Sigmoid colon (tissue), 7 donors: ENCODE results near the gene P3R3URF. TPM values are rescaled to one million over a fixed set of nuclear protein-coding genes. Genes with fewer than 3 reads are reported as not detected.
A peak's percentile ranks its signal among the peaks of the same experiment; 100 is the strongest.

Experiments
- DNase-seq: peaks from one replicate; pipeline ENCODE4 v3.0.0-alpha.2; 2019
- H3K27ac ChIP-seq, 4 donors: fragments of 200-600 bp; sonication (generic); one replicate each; pipeline ENCODE4 v1.5.1; 2016 to 2019; ENCODE audit warnings: mild to moderate bottlenecking in 1 of 4
- H3K27me3 ChIP-seq, 3 donors: fragments of 200-600 bp; sonication (generic); one replicate each; pipeline ENCODE4 v1.5.1; 2019; ENCODE audit warnings: mild to moderate bottlenecking in 1 of 3
- H3K36me3 ChIP-seq, 4 donors: fragments of 200-600 bp; sonication (generic); one replicate each; pipeline ENCODE4 v1.5.1; 2016 to 2019
- H3K4me1 ChIP-seq, 4 donors: fragments of 200-600 bp; sonication (generic); one replicate each; pipeline ENCODE4 v1.5.1; 2017 to 2019
- H3K4me3 ChIP-seq, 4 donors: fragments of 200-600 bp; sonication (generic); one replicate each; pipeline ENCODE4 v1.5.1; 2017 to 2019; ENCODE audit warnings: mild to moderate bottlenecking in 2 of 4, moderate library complexity in 1 of 4
- H3K9me3 ChIP-seq, 4 donors: fragments of 200-600 bp in 3 of 4; sonication (generic) in 3 of 4; one replicate each; pipeline versions ENCODE4 v1.5.1 to v1.6.1; 2013 to 2019
- EP300 ChIP-seq, 4 donors: sonication (generic); formaldehyde crosslinking; IDR thresholded peaks; one replicate each; pipeline ENCODE4 v1.6.1; 2017; ENCODE audit warnings: antibody characterized with exemption in 4 of 4
- POLR2A ChIP-seq, 2 donors: fragments of 450-650 bp; IDR thresholded peaks; one replicate each; pipeline ENCODE4 v1.6.1; 2016; ENCODE audit warnings: antibody characterized with exemption in 2 of 2, mild to moderate bottlenecking in 2 of 2, moderate library complexity in 2 of 2
- POLR2AphosphoS5 ChIP-seq, 4 donors: sonication (generic); formaldehyde crosslinking; IDR thresholded peaks; one replicate each; pipeline ENCODE4 v1.6.1; 2017; ENCODE audit warnings: antibody characterized with exemption in 4 of 4
- WGBS, 2 donors: extraction: QIAGEN DNeasy Blood & Tissue Kit; methylation state at CpG; one replicate each; pipeline ENCODE4 v1.1.7; 2013; 5-methylcytosine and 5-hydroxymethylcytosine counted together
- intact Hi-C: fragments of 100-400 bp; cut with DNase I; formaldehyde crosslinking; loops from one replicate; pipeline ENCODE4 v1.15.1; 2023
- polyA plus RNA-seq, 3 donors: library from polyadenylated mRNA; stranded (reverse); fragments of 200-250 nt; gene quantifications; one replicate each; pipeline ENCODE4 v1.2.3, GENCODE V29; 2013
- total RNA-seq, 4 donors: library from RNA; depleted of rRNA; stranded (reverse); fragments of >200 nt; gene quantifications; one replicate each; pipeline ENCODE4 v1.1.0, GENCODE V29; 2016
- TF ChIP-seq, protein P1 (sequence below), 4 experiments: fragments of 450-650 bp in 3 of 4; fragments of 200-600 bp in 1 of 4; IDR thresholded peaks; one replicate each; pipeline ENCODE4 v1.5.1; 2016 to 2019; ENCODE audit warnings: antibody characterized with exemption in 4 of 4, mild to moderate bottlenecking in 3 of 4, moderate library complexity in 2 of 4
- donor health status: healthy with polysubstance abuse.
- donor health status: Bipolar disorder and iron deficiency.
- donor health status: healthy.

Gene P3R3URF
- total and polyA plus RNA-seq, 7 donors: not detected

DNA sequence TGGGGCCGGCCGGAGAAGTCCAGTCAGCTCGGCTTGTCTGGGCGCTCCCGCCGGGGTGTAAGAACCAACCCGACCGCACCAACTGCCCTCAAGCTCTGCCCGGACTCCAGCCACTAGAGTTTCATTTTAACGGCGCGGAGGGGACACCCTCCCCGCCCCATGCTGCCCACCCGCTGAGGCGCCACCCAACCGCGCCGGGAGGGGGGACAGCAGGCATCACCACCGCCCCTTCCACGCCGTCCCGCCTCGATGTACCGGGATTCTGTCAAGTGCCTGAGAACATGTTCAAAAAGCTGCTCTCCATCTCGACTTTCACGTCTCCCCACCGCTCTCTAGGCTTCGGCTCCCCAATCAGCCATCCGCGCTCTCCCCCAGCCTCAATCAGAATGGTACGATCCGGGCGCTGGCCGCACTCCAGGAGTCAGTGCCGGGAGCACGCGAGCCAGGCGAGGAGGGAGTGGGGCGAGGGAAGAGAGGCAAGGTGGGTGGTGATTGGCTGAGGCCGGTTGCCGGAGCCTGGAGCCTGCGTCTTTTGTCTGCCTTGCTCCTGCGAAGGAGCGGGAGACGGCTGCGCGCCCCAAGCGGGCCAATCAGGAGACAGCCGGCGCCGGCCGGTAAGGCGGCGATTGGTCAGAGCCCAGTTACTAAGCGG, 43.6 kb downstream of the P3R3URF start, which contains the start of gene PIK3R3:
TSS of gene PIK3R3 (minus strand) at position 101 of the 652 bp plus-strand sequence. CDS start 677 bp downstream, outside the sequence.
- intact Hi-C loops: loop anchor here (2.0 to 5.0 kb wide), 2 partner anchors 95 to 446 kb away; partner anchors contain the start of gene GPBP1L1
- TF ChIP-seq EP300 (IDR thresholded peaks at IDR 0.05): no peak
- TF ChIP-seq POLR2A (IDR thresholded peaks at IDR 0.05): peak; percentile 90 to 94
- peak; percentile 89 to 98 (median 97) for TF ChIP-seq POLR2AphosphoS5 (IDR thresholded peaks at IDR 0.05)
- peak; percentile 99 for DNase-seq
- WGBS, 2 donors: 0% methylated on average over 55 of the region's 55 CpGs
- peaks cover 0 to 32% (median 15%) of the 10 kb centered on the region in 4 donors for H3K4me1 ChIP-seq
- H3K4me3 ChIP-seq: peak within 1 kb of the TSS; percentile 37 to 72 (median 68)
- H3K27me3 ChIP-seq: peaks cover 0 to 11% (median 0%) of the 10 kb centered on the region in 3 donors
- H3K36me3 ChIP-seq: no peaks in the 10 kb centered on the region
- peak within 1 kb of the TSS; percentile 91 to 94 (median 92) for H3K27ac ChIP-seq
- H3K9me3 ChIP-seq: no peaks in the 10 kb centered on the region

DNA sequence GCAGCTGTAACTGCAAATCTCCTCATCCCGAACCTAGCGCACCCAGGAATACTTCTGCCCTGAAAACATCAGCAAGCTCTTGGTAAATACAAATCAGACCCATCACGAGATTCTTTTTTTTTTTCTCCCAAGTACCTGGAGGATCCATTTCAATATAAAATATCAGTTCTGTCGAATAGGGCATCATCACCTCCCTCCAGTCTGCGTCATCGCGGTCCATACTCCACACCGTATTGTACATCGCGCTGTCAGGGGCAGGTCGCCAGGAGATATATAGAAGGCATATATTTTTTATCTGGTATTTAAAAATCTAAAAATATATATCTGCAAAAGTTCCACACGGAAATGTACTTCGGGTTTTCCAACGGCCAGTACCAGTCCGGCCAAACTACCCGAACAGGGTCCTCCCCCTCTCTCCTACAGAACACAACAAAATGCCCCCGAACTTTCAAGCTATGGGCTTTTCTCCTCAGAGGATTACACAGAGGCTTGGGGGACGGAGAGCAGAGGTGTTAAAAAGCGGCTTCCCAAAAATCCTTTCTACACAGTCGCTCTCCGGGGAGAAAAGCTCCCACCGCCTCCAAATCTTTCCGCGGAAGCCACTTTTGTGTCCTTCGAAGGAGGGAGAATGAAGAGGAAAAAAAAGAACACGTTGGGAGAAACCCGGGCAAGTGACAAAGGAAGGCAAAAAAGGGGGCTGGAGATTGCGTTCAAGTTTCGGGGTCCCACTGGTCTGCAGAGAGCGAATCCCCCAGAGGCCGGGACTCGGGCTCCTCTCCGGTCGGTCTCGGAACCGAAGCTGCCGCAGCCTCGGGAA, 44.4 kb downstream of the P3R3URF start:
- 1% methylated on average over 38 of the region's 38 CpGs for WGBS, 2 donors
- no peak for TF ChIP-seq POLR2A (IDR thresholded peaks at IDR 0.05)
- TF ChIP-seq, protein P1, sequence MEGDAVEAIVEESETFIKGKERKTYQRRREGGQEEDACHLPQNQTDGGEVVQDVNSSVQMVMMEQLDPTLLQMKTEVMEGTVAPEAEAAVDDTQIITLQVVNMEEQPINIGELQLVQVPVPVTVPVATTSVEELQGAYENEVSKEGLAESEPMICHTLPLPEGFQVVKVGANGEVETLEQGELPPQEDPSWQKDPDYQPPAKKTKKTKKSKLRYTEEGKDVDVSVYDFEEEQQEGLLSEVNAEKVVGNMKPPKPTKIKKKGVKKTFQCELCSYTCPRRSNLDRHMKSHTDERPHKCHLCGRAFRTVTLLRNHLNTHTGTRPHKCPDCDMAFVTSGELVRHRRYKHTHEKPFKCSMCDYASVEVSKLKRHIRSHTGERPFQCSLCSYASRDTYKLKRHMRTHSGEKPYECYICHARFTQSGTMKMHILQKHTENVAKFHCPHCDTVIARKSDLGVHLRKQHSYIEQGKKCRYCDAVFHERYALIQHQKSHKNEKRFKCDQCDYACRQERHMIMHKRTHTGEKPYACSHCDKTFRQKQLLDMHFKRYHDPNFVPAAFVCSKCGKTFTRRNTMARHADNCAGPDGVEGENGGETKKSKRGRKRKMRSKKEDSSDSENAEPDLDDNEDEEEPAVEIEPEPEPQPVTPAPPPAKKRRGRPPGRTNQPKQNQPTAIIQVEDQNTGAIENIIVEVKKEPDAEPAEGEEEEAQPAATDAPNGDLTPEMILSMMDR (IDR thresholded peaks at IDR 0.05): no peak
- peak in 1 of 4 donors; percentile 17 for TF ChIP-seq POLR2AphosphoS5 (IDR thresholded peaks at IDR 0.05)
- no peak for TF ChIP-seq EP300 (IDR thresholded peaks at IDR 0.05)
- intact Hi-C loops: loop anchor here (2.0 to 5.0 kb wide), 2 partner anchors 95 to 445 kb away; partner anchors contain the start of gene GPBP1L1
- DNase-seq: peak; percentile 65
- peak overlapping the region; percentile 91 to 94 (median 92) for H3K27ac ChIP-seq
- no peaks in the 10 kb centered on the region for H3K36me3 ChIP-seq
- H3K9me3 ChIP-seq: no peaks in the 10 kb centered on the region
- peaks cover 0 to 11% (median 0%) of the 10 kb centered on the region in 3 donors for H3K27me3 ChIP-seq
- H3K4me3 ChIP-seq: peak overlapping the region; percentile 36 to 72 (median 68)
- peaks cover 0 to 32% (median 15%) of the 10 kb centered on the region in 4 donors for H3K4me1 ChIP-seq

DNA sequence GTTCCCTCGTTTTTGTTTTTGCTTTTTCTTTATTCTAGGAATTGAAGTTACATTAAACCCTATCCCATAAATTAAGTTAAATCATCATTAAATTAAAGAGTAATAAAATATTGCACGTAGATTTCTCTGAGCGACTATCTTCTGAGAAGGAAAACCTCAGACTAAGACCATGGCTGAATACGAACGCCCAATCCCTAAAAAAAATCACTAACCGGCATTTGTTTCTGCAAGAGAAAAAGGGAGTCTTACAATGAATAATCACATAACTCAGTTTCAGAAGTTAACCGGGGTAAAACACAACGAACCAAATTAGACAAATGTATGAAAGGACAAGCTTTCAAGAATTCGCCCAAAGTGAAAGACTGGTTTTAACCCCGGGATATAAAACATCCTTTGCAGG, 45.2 kb downstream of the P3R3URF start:
- Histone ChIP-seq H3K4me1 (peaks cover 0 to 32% (median 15%) of the 10 kb centered on the region in 4 donors), H3K27me3 (peaks cover 0 to 11% (median 0%) of the 10 kb centered on the region in 3 donors), H3K9me3 (no peaks in the 10 kb centered on the region), H3K36me3 (no peaks in the 10 kb centered on the region), H3K27ac (peak overlapping the region; percentile 91 to 94 (median 92)), H3K4me3 (peak overlapping the region; percentile 36 to 72 (median 68))
- intact Hi-C loops: loop anchor here (5.0 kb wide), 1 partner anchor 94 kb away; no protein-coding TSS in a partner anchor
- DNase-seq: no peak
- TF ChIP-seq, protein P1 (IDR thresholded peaks at IDR 0.05): no peak
- TF ChIP-seq EP300 (IDR thresholded peaks at IDR 0.05) (no peak), POLR2A (IDR thresholded peaks at IDR 0.05) (no peak), POLR2AphosphoS5 (IDR thresholded peaks at IDR 0.05) (peak in 1 of 4 donors; percentile 5)
- WGBS, 2 donors: 3 to 4% methylated on average over 10 of the region's 10 CpGs

DNA sequence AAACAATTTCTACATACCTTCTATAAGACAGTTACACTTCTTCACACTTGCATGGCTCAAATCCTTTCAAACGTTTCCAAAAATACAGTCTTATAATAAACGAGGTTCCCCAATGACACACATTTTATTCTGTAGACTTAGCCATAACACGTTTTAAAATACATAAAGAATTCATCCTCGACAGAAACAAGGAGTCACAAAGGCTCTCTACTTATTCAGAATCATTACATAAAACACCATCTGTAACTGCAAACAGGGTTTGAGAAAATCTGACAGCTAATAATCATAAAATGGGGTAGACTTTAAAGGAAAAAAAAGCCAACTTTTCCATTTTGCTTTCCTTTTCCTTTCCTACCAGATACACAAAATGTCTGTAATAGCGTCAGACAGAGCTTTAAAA, 45.7 kb downstream of the P3R3URF start:
- H3K27ac ChIP-seq: peak overlapping the region; percentile 91 to 94 (median 92)
- peak overlapping the region; percentile 36 to 72 (median 68) for H3K4me3 ChIP-seq
- H3K36me3 ChIP-seq: no peaks in the 10 kb centered on the region
- DNase-seq: no peak
- TF ChIP-seq, protein P1 (IDR thresholded peaks at IDR 0.05): no peak
- TF ChIP-seq EP300 (IDR thresholded peaks at IDR 0.05): no peak
- no peak for TF ChIP-seq POLR2AphosphoS5 (IDR thresholded peaks at IDR 0.05)
- TF ChIP-seq POLR2A (IDR thresholded peaks at IDR 0.05): no peak
- WGBS, 2 donors: 10 to 22% methylated on average over 5 of the region's 5 CpGs
- no peaks in the 10 kb centered on the region for H3K9me3 ChIP-seq
- intact Hi-C loops: loop anchor here (5.0 kb wide), 1 partner anchor 93 kb away; no protein-coding TSS in a partner anchor
- peaks cover 0 to 31% (median 13%) of the 10 kb centered on the region in 4 donors for H3K4me1 ChIP-seq
- H3K27me3 ChIP-seq: peaks cover 0 to 11% (median 0%) of the 10 kb centered on the region in 3 donors
